Measurements from ENCODE around the gene BANP. TPM values are rescaled to one million over a fixed set of nuclear protein-coding genes. Genes with fewer than 3 reads are reported as not detected.

The BANP gene, protein sequence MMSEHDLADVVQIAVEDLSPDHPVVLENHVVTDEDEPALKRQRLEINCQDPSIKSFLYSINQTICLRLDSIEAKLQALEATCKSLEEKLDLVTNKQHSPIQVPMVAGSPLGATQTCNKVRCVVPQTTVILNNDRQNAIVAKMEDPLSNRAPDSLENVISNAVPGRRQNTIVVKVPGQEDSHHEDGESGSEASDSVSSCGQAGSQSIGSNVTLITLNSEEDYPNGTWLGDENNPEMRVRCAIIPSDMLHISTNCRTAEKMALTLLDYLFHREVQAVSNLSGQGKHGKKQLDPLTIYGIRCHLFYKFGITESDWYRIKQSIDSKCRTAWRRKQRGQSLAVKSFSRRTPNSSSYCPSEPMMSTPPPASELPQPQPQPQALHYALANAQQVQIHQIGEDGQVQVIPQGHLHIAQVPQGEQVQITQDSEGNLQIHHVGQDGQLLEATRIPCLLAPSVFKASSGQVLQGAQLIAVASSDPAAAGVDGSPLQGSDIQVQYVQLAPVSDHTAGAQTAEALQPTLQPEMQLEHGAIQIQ
- total RNA-seq (2022; extraction: Qiagen RNA extraction), result 12.0 to 14.9 TPM (median 13.6 TPM) in 5 replicates

DNA sequence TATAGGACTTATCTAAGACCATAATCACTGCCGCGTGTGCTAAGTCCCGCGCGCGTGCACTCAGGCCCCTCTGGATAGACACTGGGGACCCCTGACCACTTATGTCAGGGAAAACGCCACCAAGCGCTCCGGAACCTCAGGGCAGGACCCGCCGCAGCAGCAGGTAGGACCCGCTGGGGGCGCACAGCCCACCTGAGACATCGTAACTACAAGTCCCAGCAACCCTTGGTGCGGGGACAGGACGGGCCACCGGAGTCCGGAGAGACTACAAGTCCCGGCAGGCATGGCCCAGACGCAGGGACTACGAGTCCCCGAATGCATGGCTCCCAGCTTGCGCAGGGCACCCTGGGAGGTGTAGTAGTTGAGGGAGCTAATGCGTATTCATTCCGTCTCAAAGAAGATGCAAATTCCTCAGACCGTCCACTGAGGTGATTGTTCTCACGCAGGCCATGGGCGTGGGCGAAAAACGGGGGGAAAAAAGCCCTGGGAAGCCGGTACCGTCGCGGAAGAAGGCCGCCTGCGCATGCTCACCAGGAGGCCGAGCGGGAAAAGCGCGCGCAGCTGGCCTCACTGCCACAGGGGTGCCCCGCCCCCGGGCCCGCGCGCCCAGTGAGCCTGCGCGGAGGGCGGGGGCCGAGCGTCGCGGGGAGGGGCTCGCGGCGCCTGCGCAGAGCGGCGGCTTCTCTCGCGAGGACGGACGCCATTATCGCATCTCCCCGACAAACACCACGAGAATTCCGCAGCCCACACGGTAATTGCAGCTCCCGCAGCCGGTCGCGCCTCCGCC is at the start of gene BANP:
Gene BANP (plus strand): TSS at position 670 of the 787 bp plus-strand sequence. CDS start 23,682 bp downstream, outside the sequence.

DNA sequence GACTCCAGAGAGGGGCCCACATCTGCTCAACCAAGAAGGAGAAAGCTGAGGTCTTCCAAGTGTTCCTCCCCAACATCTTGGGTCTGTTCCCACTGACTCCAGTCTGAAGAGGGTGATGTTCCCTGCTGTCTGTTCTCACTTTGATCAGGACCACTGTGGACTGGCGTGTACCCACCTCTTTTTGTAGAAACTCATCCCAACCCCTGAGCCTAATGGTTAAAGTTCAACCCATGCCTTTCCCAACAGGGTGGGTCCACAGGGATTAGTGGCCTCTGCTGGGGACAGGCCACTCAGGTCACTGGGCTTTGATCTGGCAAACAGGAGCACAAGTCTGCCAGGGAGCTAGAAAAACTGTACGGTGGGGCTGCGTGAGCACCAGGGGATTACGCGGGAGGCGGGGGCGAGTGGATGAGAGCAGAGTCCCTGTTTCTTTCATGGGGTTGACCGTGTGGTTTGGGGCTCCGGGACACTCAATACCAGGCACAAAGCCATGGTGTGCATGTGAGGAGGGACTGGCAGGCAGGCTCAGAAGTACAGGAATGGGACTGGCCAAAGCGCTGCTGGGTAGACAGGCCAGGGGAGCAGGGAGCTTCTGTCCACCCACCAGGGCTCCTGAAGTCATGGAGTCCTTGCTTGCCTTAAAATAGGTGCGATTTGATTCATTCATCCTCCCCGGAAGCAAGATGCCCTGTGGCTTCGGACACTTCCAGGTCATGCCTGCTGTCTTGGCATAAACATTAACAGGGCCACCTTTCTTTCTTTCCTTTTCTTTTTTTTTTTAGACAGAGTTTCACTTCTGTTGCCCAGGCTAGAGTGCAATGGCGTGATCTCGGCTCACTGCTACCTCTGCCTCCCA is 14.6 kb upstream of the BANP start, which contains the start of gene CA5A:
Gene CA5A (minus strand): TSS at position 155 of the 856 bp plus-strand sequence. CDS start 79 bp downstream, at position 76.

Other genes starting within 250 kb of the BANP start
- 41.5 to 50.5 TPM (median 48.7 TPM) in 5 replicates for gene KLHDC4, start 185.4 kb upstream of the BANP start, total RNA-seq (2022; extraction: Qiagen RNA extraction)
- 594 to 857 TPM (median 765 TPM) in 5 replicates for gene SLC7A5, start 81.9 kb upstream of the BANP start, total RNA-seq (2022; extraction: Qiagen RNA extraction)
- not detected in 5 replicates for gene CA5A, start 14.9 kb upstream of the BANP start, total RNA-seq (2022; extraction: Qiagen RNA extraction)

Measured in A549 treated with Mapracorat at 1 μM for 4 hours (cell line).